22Rv1 (cell line): ENCODE measurements around the gene MSL3B.

Experiments used
- ZFX ChIP-seq: fragments of 450-650 bp; IDR thresholded peaks from 2 replicates; pipeline ENCODE4 v1.6.1; 2017; ENCODE audit warnings: antibody characterized with exemption, borderline replicate concordance
- TF ChIP-seq, protein P1 (sequence below): fragments of 450-650 bp; IDR thresholded peaks from 2 replicates; pipeline ENCODE4 v1.5.1; 2017; ENCODE audit warnings: mild to moderate bottlenecking

DNA sequence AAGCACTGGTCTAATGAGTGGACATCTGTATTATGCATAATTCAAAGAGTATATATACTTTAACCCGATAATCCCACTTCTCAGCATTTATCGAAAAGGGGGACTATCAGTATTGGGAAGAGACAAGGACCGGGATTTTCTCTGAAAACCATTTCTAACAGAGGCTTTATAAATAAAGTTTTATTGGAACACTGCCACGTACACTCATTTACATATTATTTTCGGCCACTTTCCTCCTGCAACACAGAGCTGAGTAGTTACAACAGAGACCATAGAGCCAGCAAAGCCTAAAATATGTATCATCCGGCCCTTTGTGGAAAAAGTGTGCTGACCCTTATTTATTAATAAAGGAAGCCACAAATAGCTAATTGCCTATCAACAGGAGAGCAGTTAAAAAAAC lies 17.0 kb downstream of the MSL3B start:
- TF ChIP-seq, protein P1, sequence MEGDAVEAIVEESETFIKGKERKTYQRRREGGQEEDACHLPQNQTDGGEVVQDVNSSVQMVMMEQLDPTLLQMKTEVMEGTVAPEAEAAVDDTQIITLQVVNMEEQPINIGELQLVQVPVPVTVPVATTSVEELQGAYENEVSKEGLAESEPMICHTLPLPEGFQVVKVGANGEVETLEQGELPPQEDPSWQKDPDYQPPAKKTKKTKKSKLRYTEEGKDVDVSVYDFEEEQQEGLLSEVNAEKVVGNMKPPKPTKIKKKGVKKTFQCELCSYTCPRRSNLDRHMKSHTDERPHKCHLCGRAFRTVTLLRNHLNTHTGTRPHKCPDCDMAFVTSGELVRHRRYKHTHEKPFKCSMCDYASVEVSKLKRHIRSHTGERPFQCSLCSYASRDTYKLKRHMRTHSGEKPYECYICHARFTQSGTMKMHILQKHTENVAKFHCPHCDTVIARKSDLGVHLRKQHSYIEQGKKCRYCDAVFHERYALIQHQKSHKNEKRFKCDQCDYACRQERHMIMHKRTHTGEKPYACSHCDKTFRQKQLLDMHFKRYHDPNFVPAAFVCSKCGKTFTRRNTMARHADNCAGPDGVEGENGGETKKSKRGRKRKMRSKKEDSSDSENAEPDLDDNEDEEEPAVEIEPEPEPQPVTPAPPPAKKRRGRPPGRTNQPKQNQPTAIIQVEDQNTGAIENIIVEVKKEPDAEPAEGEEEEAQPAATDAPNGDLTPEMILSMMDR: no peak
- TF ChIP-seq ZFX: no peak
